Measurements from ENCODE around the gene CYP2W1. TPM values are rescaled to one million over a fixed set of nuclear protein-coding genes. Genes with fewer than 3 reads are reported as not detected.

CYP2W1 gene
- total RNA-seq, 1 experiment from 2014 or later: not detected

DNA sequence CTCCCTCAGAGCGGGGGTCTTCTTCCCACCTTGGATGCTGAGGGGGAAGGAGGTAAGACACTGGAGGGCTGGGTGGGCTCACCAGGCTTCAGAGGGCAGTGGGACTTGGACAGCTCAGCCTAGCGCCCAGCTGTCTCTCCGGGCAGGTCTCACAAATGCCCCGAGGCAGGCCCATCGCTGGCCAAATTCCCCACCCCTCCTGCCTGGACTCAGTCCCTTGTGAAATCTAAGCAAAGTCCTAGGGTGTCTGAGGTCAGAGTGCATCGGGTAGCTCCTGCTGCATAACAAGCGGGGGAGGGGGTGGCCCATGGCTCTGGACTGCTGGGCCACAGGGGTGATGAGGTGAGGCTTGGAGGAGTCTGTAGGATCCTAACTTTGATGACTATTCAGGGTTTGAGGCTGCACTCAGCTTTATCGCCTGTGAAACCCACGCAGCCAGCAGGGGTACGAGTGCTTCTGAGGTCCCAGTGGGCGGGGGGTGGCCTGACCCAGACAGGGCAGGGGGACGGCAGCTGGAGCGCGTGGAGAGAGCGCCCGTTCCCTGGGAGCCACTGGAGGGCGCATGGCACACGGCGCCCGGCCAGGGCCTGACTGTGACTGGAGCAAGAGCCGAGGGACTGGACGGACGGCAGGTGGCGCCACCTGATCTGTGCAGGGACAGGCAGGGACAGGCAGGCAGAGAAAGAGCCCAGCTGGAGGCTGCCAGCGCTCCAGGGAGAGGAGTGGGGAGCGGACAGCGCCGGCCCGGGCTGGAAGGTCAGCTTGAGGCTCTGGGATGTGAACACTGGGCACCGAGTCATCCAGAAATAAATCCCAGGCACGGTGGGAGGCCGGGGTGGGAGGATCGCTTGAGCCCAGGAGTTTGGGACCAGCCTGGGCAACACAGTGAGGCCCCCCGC is 10.0 kb downstream of the CYP2W1 start (continued):
- TF ChIP-seq, protein P1, sequence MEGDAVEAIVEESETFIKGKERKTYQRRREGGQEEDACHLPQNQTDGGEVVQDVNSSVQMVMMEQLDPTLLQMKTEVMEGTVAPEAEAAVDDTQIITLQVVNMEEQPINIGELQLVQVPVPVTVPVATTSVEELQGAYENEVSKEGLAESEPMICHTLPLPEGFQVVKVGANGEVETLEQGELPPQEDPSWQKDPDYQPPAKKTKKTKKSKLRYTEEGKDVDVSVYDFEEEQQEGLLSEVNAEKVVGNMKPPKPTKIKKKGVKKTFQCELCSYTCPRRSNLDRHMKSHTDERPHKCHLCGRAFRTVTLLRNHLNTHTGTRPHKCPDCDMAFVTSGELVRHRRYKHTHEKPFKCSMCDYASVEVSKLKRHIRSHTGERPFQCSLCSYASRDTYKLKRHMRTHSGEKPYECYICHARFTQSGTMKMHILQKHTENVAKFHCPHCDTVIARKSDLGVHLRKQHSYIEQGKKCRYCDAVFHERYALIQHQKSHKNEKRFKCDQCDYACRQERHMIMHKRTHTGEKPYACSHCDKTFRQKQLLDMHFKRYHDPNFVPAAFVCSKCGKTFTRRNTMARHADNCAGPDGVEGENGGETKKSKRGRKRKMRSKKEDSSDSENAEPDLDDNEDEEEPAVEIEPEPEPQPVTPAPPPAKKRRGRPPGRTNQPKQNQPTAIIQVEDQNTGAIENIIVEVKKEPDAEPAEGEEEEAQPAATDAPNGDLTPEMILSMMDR (IDR thresholded peaks at IDR 0.05): peak; percentile 96
- TF ChIP-seq JAZF1 (CRISPR knock-in tag; IDR thresholded peaks at IDR 0.05) (no peak), SP1 (CRISPR knock-in tag; conservative IDR thresholded peaks at IDR 0.05) (peak; percentile 89), HMGA2 (CRISPR knock-in tag; IDR thresholded peaks at IDR 0.05) (no peak), ZNF263 (CRISPR knock-in tag; IDR thresholded peaks at IDR 0.05; ENCODE audit: low read depth) (no peak), ELF4 (CRISPR knock-in tag; IDR thresholded peaks at IDR 0.05; ENCODE audit: low read depth) (no peak), ZNF138 (CRISPR knock-in tag; conservative IDR thresholded peaks at IDR 0.05) (no peak), MYBL2 (CRISPR knock-in tag; IDR thresholded peaks at IDR 0.05) (no peak), GABPB1 (CRISPR knock-in tag; IDR thresholded peaks at IDR 0.05) (peak; percentile 67), KAT7 (CRISPR knock-in tag; IDR thresholded peaks at IDR 0.05; ENCODE audit: borderline replicate concordance) (no peak), NFE2L1 (CRISPR knock-in tag; IDR thresholded peaks at IDR 0.05) (no peak)
- TF ChIP-seq, protein P2, sequence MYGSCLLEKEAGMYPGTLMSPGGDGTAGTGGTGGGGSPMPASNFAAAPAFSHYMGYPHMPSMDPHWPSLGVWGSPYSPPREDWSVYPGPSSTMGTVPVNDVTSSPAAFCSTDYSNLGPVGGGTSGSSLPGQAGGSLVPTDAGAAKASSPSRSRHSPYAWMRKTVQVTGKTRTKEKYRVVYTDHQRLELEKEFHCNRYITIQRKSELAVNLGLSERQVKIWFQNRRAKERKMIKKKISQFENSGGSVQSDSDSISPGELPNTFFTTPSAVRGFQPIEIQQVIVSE (CRISPR knock-in tag; IDR thresholded peaks at IDR 0.05; ENCODE audit: borderline replicate concordance): no peak
- TF ChIP-seq, protein P3, sequence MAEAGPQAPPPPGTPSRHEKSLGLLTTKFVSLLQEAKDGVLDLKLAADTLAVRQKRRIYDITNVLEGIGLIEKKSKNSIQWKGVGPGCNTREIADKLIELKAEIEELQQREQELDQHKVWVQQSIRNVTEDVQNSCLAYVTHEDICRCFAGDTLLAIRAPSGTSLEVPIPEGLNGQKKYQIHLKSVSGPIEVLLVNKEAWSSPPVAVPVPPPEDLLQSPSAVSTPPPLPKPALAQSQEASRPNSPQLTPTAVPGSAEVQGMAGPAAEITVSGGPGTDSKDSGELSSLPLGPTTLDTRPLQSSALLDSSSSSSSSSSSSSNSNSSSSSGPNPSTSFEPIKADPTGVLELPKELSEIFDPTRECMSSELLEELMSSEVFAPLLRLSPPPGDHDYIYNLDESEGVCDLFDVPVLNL (CRISPR knock-in tag; IDR thresholded peaks at IDR 0.05; ENCODE audit: borderline replicate concordance, low read depth): no peak
- TF ChIP-seq, protein P4, sequence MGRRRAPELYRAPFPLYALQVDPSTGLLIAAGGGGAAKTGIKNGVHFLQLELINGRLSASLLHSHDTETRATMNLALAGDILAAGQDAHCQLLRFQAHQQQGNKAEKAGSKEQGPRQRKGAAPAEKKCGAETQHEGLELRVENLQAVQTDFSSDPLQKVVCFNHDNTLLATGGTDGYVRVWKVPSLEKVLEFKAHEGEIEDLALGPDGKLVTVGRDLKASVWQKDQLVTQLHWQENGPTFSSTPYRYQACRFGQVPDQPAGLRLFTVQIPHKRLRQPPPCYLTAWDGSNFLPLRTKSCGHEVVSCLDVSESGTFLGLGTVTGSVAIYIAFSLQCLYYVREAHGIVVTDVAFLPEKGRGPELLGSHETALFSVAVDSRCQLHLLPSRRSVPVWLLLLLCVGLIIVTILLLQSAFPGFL (CRISPR knock-in tag; IDR thresholded peaks at IDR 0.05; ENCODE audit: borderline replicate concordance): no peak
- TF ChIP-seq, protein P5, sequence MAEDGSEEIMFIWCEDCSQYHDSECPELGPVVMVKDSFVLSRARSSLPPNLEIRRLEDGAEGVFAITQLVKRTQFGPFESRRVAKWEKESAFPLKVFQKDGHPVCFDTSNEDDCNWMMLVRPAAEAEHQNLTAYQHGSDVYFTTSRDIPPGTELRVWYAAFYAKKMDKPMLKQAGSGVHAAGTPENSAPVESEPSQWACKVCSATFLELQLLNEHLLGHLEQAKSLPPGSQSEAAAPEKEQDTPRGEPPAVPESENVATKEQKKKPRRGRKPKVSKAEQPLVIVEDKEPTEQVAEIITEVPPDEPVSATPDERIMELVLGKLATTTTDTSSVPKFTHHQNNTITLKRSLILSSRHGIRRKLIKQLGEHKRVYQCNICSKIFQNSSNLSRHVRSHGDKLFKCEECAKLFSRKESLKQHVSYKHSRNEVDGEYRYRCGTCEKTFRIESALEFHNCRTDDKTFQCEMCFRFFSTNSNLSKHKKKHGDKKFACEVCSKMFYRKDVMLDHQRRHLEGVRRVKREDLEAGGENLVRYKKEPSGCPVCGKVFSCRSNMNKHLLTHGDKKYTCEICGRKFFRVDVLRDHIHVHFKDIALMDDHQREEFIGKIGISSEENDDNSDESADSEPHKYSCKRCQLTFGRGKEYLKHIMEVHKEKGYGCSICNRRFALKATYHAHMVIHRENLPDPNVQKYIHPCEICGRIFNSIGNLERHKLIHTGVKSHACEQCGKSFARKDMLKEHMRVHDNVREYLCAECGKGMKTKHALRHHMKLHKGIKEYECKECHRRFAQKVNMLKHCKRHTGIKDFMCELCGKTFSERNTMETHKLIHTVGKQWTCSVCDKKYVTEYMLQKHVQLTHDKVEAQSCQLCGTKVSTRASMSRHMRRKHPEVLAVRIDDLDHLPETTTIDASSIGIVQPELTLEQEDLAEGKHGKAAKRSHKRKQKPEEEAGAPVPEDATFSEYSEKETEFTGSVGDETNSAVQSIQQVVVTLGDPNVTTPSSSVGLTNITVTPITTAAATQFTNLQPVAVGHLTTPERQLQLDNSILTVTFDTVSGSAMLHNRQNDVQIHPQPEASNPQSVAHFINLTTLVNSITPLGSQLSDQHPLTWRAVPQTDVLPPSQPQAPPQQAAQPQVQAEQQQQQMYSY (CRISPR knock-in tag; IDR thresholded peaks at IDR 0.05): no peak
- TF ChIP-seq, protein P6, sequence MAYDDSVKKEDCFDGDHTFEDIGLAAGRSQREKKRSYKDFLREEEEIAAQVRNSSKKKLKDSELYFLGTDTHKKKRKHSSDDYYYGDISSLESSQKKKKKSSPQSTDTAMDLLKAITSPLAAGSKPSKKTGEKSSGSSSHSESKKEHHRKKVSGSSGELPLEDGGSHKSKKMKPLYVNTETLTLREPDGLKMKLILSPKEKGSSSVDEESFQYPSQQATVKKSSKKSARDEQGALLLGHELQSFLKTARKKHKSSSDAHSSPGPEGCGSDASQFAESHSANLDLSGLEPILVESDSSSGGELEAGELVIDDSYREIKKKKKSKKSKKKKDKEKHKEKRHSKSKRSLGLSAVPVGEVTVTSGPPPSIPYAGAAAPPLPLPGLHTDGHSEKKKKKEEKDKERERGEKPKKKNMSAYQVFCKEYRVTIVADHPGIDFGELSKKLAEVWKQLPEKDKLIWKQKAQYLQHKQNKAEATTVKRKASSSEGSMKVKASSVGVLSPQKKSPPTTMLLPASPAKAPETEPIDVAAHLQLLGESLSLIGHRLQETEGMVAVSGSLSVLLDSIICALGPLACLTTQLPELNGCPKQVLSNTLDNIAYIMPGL (CRISPR knock-in tag; IDR thresholded peaks at IDR 0.05): peak; percentile 95
